HepG2 (cell line): ENCODE measurements around the gene IQCH. TPM values are rescaled to one million over a fixed set of nuclear protein-coding genes. Genes with fewer than 3 reads are reported as not detected.

Experiments used
- ATAC-seq: fragments of 200-7000 bp; cut with Tn5 transposase; 3 replicates; pipeline ENCODE4 v1.9.1; 2020; ENCODE audit warnings: mild to moderate bottlenecking, moderate library complexity
- BruUV-seq: library from RNA; stranded (reverse); fragments of 400-500 nt; replicated peaks from 2 replicates; lab custom pipeline; 2021; lab: Mats Ljungman, UMichigan
- CTCF ChIA-PET: fragments of 300-600 bp; formaldehyde crosslinking; extraction: SDS; loops from one replicate; lab custom pipeline; 2021; ENCODE audit warnings: low total read pairs, inconsistent platforms, low intra/inter-chr PET ratio; lab: Yijun Ruan, JAX
- POLR2A ChIA-PET: fragments of 350-600 bp; sonication (Branson Sonifier 250); formaldehyde crosslinking; loops from one replicate; lab custom pipeline; 2020; ENCODE audit warnings: antibody characterized with exemption, inconsistent platforms; lab: Yijun Ruan, JAX
- DNase-seq: peaks from one replicate; pipeline ENCODE4 v3.0.0-alpha.2; 2015; ENCODE audit warnings: low spot score
- FAIRE-seq: peaks from 3 replicates; lab custom pipeline; 2011; peaks lifted over from hg19 to GRCh38; lab: Jason Lieb, UNC
- H2AFZ ChIP-seq: one replicate; pipeline ENCODE4 v1.6.1; 2011; ENCODE audit warnings: low read length, inconsistent platforms
- H3K27ac ChIP-seq: fragments of 300-600 bp; 3 replicates; pipeline ENCODE4 v1.8.0; 2011; ENCODE audit warnings: mixed run types, mild to moderate bottlenecking, mixed read lengths, low read length, inconsistent platforms; ENCODE audit not compliant: insufficient read depth; ENCODE audit errors: extremely low read length
- H3K27me3 ChIP-seq, 2 experiments: fragments of 200-600 bp in 1 of 2; 2 replicates in 1 of 2; 3 replicates in 1 of 2; pipeline versions ENCODE4 v1.6.0 to v1.8.0; 2011; ENCODE audit warnings: low read length in 2 of 2, mild to moderate bottlenecking in 2 of 2, moderate library complexity in 2 of 2, inconsistent platforms in 1 of 2; ENCODE audit not compliant: insufficient read depth in 2 of 2, control insufficient read depth in 1 of 2
- H3K36me3 ChIP-seq, 2 experiments: fragments of 200-600 bp in 1 of 2; replicated peaks in 1 of 2; 2 replicates in 1 of 2; 3 replicates in 1 of 2; pipeline versions ENCODE4 v1.5.1 to v1.8.0; 2011; ENCODE audit warnings: low read length in 2 of 2, inconsistent platforms in 1 of 2; ENCODE audit not compliant: insufficient read depth in 2 of 2, control insufficient read depth in 1 of 2
- H3K4me1 ChIP-seq: 2 replicates; pipeline ENCODE4 v1.5.1; 2012; ENCODE audit warnings: low read length, inconsistent platforms; ENCODE audit not compliant: insufficient read depth
- H3K4me2 ChIP-seq: 2 replicates; pipeline ENCODE4 v1.6.0; 2011; ENCODE audit warnings: low read depth, low read length, inconsistent platforms
- H3K4me3 ChIP-seq, 3 experiments: fragments of 200-600 bp in 1 of 3; sonication (generic), shearing (Covaris generic) in 1 of 3; replicated peaks in 1 of 3; 2 replicates each; pipeline ENCODE4 v1.5.1; 2011 to 2016; ENCODE audit warnings: low read length in 3 of 3, inconsistent platforms in 2 of 3, low read depth in 2 of 3, mild to moderate bottlenecking in 2 of 3, control low read depth in 1 of 3, mixed read lengths in 1 of 3; ENCODE audit not compliant: insufficient read depth in 1 of 3
- H3K79me2 ChIP-seq: one replicate; pipeline ENCODE4 v1.6.1; 2011; ENCODE audit warnings: low read length, inconsistent platforms; ENCODE audit not compliant: insufficient read depth
- H3K9ac ChIP-seq: 2 replicates; pipeline ENCODE4 v1.6.0; 2011; ENCODE audit warnings: mild to moderate bottlenecking, low read depth, low read length, inconsistent platforms; ENCODE audit not compliant: insufficient read depth
- H3K9me3 ChIP-seq: 2 replicates; pipeline ENCODE4 v1.5.1; 2012; ENCODE audit warnings: mild to moderate bottlenecking, low read length
- H4K20me1 ChIP-seq: 2 replicates; pipeline ENCODE4 v1.6.0; 2011; ENCODE audit warnings: inconsistent platforms, mild to moderate bottlenecking, low read length, moderate library complexity; ENCODE audit not compliant: insufficient read depth
- EHMT2 ChIP-seq: fragments of 200-600 bp; sonication (generic); IDR thresholded peaks from 2 replicates; pipeline ENCODE4 v1.7.0; 2017; ENCODE audit warnings: antibody characterized with exemption, low read depth, low read length, borderline replicate concordance
- EZH2 ChIP-seq: conservative IDR thresholded peaks from 2 replicates; pipeline ENCODE4 v1.6.1; 2012; ENCODE audit warnings: mild to moderate bottlenecking, low read depth, low read length, moderate library complexity
- KLF11 ChIP-seq: IDR thresholded peaks from 2 replicates; pipeline ENCODE4 v1.6.1; 2016; ENCODE audit warnings: missing compliant biosample characterization
- MIER2 ChIP-seq: IDR thresholded peaks from 2 replicates; pipeline ENCODE4 v1.6.1; 2016; ENCODE audit warnings: missing biosample characterization, missing genetic modification reagents
- NCOA5 ChIP-seq: sonication (generic); formaldehyde crosslinking; IDR thresholded peaks from 2 replicates; pipeline ENCODE4 v1.4.0; 2020; ENCODE audit warnings: missing genetic modification reagents
- NR2F6 ChIP-seq, 2 experiments: IDR thresholded peaks; 2 replicates each; pipeline ENCODE4 v1.6.1; 2016; ENCODE audit warnings: antibody characterized with exemption in 1 of 2, mild to moderate bottlenecking in 1 of 2
- RAD51 ChIP-seq: fragments of 450-650 bp; IDR thresholded peaks from 2 replicates; pipeline ENCODE4 v1.6.1; 2016; ENCODE audit warnings: borderline replicate concordance
- ZBTB8A ChIP-seq: sonication (generic); formaldehyde crosslinking; IDR thresholded peaks from 2 replicates; pipeline ENCODE4 v1.4.0; 2020; ENCODE audit warnings: mild to moderate bottlenecking, low read depth, missing genetic modification reagents, borderline replicate concordance
- ZMYM2 ChIP-seq: sonication (generic); formaldehyde crosslinking; IDR thresholded peaks from 2 replicates; pipeline ENCODE4 v1.8.0; 2022; ENCODE audit warnings: mild to moderate bottlenecking, missing genetic modification reagents
- ZNF446 ChIP-seq: sonication (generic); formaldehyde crosslinking; IDR thresholded peaks from 2 replicates; pipeline ENCODE4 v1.5.0; 2020; ENCODE audit warnings: mild to moderate bottlenecking, missing genetic modification reagents
- ZNF564 ChIP-seq: sonication (generic); formaldehyde crosslinking; IDR thresholded peaks from 2 replicates; pipeline ENCODE4 v1.8.1; 2023; ENCODE audit warnings: mild to moderate bottlenecking, missing genetic modification reagents
- WGBS: methylation state at CpG from one replicate; pipeline ENCODE4 v1.1.6; 2017; ENCODE audit warnings: low lambda C conversion rate; 5-methylcytosine and 5-hydroxymethylcytosine counted together
- in situ Hi-C: cut with HindIII; loops from 2 replicates; pipeline ENCODE4 v1.10.0; 2017; ENCODE audit warnings: low pct_unique_long_range_greater_than_20kb; ENCODE audit not compliant: extremely low pct_ligation_motif_present
- intact Hi-C: fragments of 100-400 bp; cut with micrococcal nuclease; formaldehyde crosslinking; loops from one replicate; pipeline ENCODE4 v1.10.0; 2022; ENCODE audit not compliant: unreplicated experiment
- polyA plus RNA-seq, 8 experiments: library from polyadenylated mRNA; depleted of rRNA in 3 of 8; stranded (reverse) in 7 of 8; unstranded in 1 of 8; fragments of >200 nt; fragmentation: Illumina TruSeq in 4 of 8; extraction: Trizol in 4 of 8; gene quantifications; 2 replicates each; pipeline versions ENCODE4 v1.2.1 to v1.2.3, GENCODE V29; 2011 to 2016; ENCODE audit warnings: low read depth in 4 of 8, missing spikeins in 1 of 8, mixed read lengths in 1 of 8; ENCODE audit not compliant: insufficient read depth in 1 of 8
- total RNA-seq, 5 experiments: library from RNA; depleted of rRNA; stranded (reverse); fragments of >200 nt; fragmentation: Illumina TruSeq; extraction: Trizol; gene quantifications; 2 replicates each; pipeline ENCODE4 v1.2.3, GENCODE V29; 2016; ENCODE audit warnings: low read depth in 1 of 5
- TF ChIP-seq, protein P1 (sequence below): sonication (generic); formaldehyde crosslinking; IDR thresholded peaks from 2 replicates; pipeline ENCODE4 v1.9.0; 2021; ENCODE audit warnings: missing genetic modification reagents, borderline replicate concordance
- TF ChIP-seq, protein P2 (sequence below), 2 experiments: sonication (generic) in 1 of 2; formaldehyde crosslinking in 1 of 2; IDR thresholded peaks; 2 replicates each; pipeline versions ENCODE4 v1.4.0 to v1.6.1; 2016 to 2020; ENCODE audit warnings: borderline replicate concordance in 1 of 2, low read depth in 1 of 2, mild to moderate bottlenecking in 1 of 2, missing genetic modification reagents in 1 of 2

Gene IQCH
- total and polyA plus RNA-seq, 2 of the 13 experiments (the other 11 are each of a cell fraction or from before 2014, with no cell fraction given): 0.16 to 0.55 TPM

DNA sequence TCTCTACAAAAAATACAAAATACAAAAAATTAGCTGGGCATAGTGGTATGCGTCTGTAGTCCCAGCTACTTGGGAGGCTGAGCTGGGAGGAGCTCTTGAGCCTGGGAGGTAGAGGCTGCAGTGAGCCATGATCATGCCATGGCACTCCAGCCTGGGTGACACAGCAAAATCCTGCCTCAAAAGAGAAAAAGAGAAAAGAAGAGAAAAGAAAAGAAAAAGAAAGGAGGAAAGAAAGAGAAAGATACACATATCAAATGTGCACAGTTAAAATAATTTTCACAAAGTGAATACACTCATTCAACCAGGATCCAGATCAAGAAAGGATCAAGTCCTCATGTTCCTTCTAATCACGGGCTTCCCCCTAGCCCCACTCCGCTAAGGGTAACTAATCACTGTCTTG is 260.5 kb downstream of the IQCH start:
- H3K4me1 ChIP-seq: peaks cover 4% of the 10 kb centered on the region; the same call in 1 of the 2 replicates
- no TSS peak for BruUV-seq
- ATAC-seq (no peak), FAIRE-seq (no peak), DNase-seq (no peak)
- H3K9me3 ChIP-seq: no peaks in the 10 kb centered on the region
- in situ Hi-C loops (no loop called here), intact Hi-C loops (no loop called here)
- H3K36me3 ChIP-seq: peaks cover 2 to 24% of the 10 kb centered on the region in 2 experiments; a peak in 2 of 5 replicates
- H3K4me2 ChIP-seq: no peak overlapping the region
- H3K4me3 ChIP-seq: no peak overlapping the region
- H3K79me2 ChIP-seq: no peaks in the 10 kb centered on the region
- WGBS: 97% methylated on average over 3 of the region's 3 CpGs
- H3K27me3 ChIP-seq: no peaks in the 10 kb centered on the region
- POLR2A ChIA-PET: no interaction called here
- H3K27ac ChIP-seq: no peak overlapping the region
- CTCF ChIA-PET: no interaction called here
- TF ChIP-seq NR2F6 (IDR thresholded peaks at IDR 0.05) (no peak), NR2F6 (CRISPR knock-in tag; IDR thresholded peaks at IDR 0.05) (no peak), ZMYM2 (CRISPR knock-in tag) (no peak), ZNF564 (CRISPR knock-in tag) (no peak), EZH2 (no peak)
- TF ChIP-seq, all 625 proteins: peak for 0
- Histone ChIP-seq H3K9ac (no peak overlapping the region), H2AFZ (no peak overlapping the region), H4K20me1 (no peaks in the 10 kb centered on the region)

DNA sequence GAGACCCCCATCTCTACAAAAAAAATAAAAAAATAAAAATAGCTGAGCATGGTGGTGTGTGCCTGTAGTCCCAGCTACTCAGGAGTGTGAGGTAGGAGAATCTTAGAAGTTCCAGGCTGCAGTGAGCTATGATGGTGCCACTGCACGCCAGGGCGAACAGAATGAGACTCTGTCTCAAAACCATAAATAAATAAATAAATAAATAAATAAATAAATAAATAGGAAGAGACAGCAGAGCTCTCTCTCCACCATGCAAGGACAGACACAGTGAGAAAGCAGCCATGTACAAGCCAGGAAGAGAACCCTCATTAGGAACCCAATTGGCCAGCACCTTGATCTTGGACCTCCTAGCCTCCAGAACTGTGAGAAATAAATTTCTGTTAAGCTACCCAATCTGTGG is 261.0 kb downstream of the IQCH start:
- Histone ChIP-seq H2AFZ (no peak overlapping the region), H4K20me1 (no peaks in the 10 kb centered on the region), H3K4me1 (peaks cover 8% of the 10 kb centered on the region; the same call in 1 of the 2 replicates), H3K4me2 (no peak overlapping the region), H3K27me3 (no peaks in the 10 kb centered on the region), H3K79me2 (no peaks in the 10 kb centered on the region), H3K9ac (no peak overlapping the region), H3K4me3 (no peak overlapping the region), H3K36me3 (peaks cover 2 to 24% of the 10 kb centered on the region in 2 experiments; a peak in 2 of 5 replicates), H3K9me3 (no peaks in the 10 kb centered on the region), H3K27ac (no peak overlapping the region)
- 95% methylated on average over 2 of the region's 2 CpGs for WGBS
- FAIRE-seq (no peak), ATAC-seq (no peak), DNase-seq (no peak)
- no TSS peak for BruUV-seq
- TF ChIP-seq KLF11 (CRISPR knock-in tag) (no peak), RAD51 (no peak), NCOA5 (CRISPR knock-in tag) (no peak), ZNF446 (CRISPR knock-in tag) (no peak), MIER2 (CRISPR knock-in tag) (no peak), ZBTB8A (CRISPR knock-in tag) (no peak), EHMT2 (no peak)
- TF ChIP-seq, protein P1, sequence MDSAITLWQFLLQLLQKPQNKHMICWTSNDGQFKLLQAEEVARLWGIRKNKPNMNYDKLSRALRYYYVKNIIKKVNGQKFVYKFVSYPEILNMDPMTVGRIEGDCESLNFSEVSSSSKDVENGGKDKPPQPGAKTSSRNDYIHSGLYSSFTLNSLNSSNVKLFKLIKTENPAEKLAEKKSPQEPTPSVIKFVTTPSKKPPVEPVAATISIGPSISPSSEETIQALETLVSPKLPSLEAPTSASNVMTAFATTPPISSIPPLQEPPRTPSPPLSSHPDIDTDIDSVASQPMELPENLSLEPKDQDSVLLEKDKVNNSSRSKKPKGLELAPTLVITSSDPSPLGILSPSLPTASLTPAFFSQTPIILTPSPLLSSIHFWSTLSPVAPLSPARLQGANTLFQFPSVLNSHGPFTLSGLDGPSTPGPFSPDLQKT (CRISPR knock-in tag): no peak
- TF ChIP-seq, protein P2, sequence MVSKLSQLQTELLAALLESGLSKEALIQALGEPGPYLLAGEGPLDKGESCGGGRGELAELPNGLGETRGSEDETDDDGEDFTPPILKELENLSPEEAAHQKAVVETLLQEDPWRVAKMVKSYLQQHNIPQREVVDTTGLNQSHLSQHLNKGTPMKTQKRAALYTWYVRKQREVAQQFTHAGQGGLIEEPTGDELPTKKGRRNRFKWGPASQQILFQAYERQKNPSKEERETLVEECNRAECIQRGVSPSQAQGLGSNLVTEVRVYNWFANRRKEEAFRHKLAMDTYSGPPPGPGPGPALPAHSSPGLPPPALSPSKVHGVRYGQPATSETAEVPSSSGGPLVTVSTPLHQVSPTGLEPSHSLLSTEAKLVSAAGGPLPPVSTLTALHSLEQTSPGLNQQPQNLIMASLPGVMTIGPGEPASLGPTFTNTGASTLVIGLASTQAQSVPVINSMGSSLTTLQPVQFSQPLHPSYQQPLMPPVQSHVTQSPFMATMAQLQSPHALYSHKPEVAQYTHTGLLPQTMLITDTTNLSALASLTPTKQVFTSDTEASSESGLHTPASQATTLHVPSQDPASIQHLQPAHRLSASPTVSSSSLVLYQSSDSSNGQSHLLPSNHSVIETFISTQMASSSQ (IDR thresholded peaks at IDR 0.05; ENCODE audit: low read depth): no peak
- TF ChIP-seq, protein P2 (CRISPR knock-in tag; IDR thresholded peaks at IDR 0.05; ENCODE audit: borderline replicate concordance): no peak
- ChIA-PET CTCF (no interaction called here), POLR2A (no interaction called here)
- intact Hi-C loops: no loop called here
- in situ Hi-C loops: no loop called here
